GM18505 (cell line): Measurements from ENCODE around the gene MAB21L4.

Experiments
- ATAC-seq: cut with Tn5 transposase; IDR thresholded peaks from one replicate; pipeline ENCODE4 v1.9.1; 2021; ENCODE audit not compliant: unreplicated experiment
- POLR2A ChIP-seq: IDR thresholded peaks from 4 replicates; pipeline ENCODE4 v1.6.1; 2011; ENCODE audit warnings: borderline replicate concordance; ENCODE audit not compliant: insufficient read depth, insufficient read length; ENCODE audit errors: extremely low read depth

Gene MAB21L4

GRCh38 chr2:240900141-240900860 lies 4.3 kb upstream of the MAB21L4 start:
- no peak for TF ChIP-seq POLR2A
- ATAC-seq = no peak

- ATAC-seq = no peak
- no peak for TF ChIP-seq POLR2A
Measured at GRCh38 chr2:240899468-240899865, 3.5 kb upstream of the MAB21L4 start.

GRCh38 chr2:240898731-240899467 lies 2.9 kb upstream of the MAB21L4 start:
- ATAC-seq = no peak
- no peak for TF ChIP-seq POLR2A

- no peak for TF ChIP-seq POLR2A
- no peak for ATAC-seq
Measured at GRCh38 chr2:240898108-240898730, 2.3 kb upstream of the MAB21L4 start.

GRCh38 chr2:240896871-240897692 lies 1.1 kb upstream of the MAB21L4 start:
- no peak for ATAC-seq

GRCh38 chr2:240896394-240896793 lies 438 bp upstream of the MAB21L4 start:
- ATAC-seq = no peak
- TF ChIP-seq POLR2A = no peak

More at GRCh38 chr2:240896871-240897692, 1.1 kb upstream of the MAB21L4 start:
- no peak for TF ChIP-seq POLR2A

GRCh38 chr2:240894836-240895558 lies 959 bp downstream of the MAB21L4 start:
- no peak for TF ChIP-seq POLR2A
- no peak for ATAC-seq

GRCh38 chr2:240894006-240894405 lies 1.9 kb downstream of the MAB21L4 start:
- ATAC-seq = no peak
- no peak for TF ChIP-seq POLR2A

- TF ChIP-seq POLR2A = no peak
- ATAC-seq = no peak
Measured at GRCh38 chr2:240893363-240893844, 2.6 kb downstream of the MAB21L4 start.

GRCh38 chr2:240892925-240893324 lies 3.0 kb downstream of the MAB21L4 start:
- no peak for TF ChIP-seq POLR2A

GRCh38 chr2:240892356-240892755 lies 3.6 kb downstream of the MAB21L4 start:
- ATAC-seq = no peak
- TF ChIP-seq POLR2A = no peak

More at GRCh38 chr2:240892925-240893324, 3.0 kb downstream of the MAB21L4 start:
- ATAC-seq = no peak

- no peak for ATAC-seq
- TF ChIP-seq POLR2A = no peak
Measured at GRCh38 chr2:240891492-240892340, 4.2 kb downstream of the MAB21L4 start.

- ATAC-seq = no peak
- no peak for TF ChIP-seq POLR2A
Measured at GRCh38 chr2:240890691-240891090, 5.3 kb downstream of the MAB21L4 start.
